G401.6 (cell line): ENCODE results near the gene ETFB.

Source experiments
- FAIRE-seq: peaks from 2 replicates; lab custom pipeline; 2012; peaks lifted over from hg19 to GRCh38; lab: Jason Lieb, UNC

ETFB gene

GRCh38 chr19:51351266-51351990, 14.8 kb downstream of the ETFB start:
- no peak for FAIRE-seq

GRCh38 chr19:51347209-51347928, 18.8 kb downstream of the ETFB start:
- no peak for FAIRE-seq

DNA sequence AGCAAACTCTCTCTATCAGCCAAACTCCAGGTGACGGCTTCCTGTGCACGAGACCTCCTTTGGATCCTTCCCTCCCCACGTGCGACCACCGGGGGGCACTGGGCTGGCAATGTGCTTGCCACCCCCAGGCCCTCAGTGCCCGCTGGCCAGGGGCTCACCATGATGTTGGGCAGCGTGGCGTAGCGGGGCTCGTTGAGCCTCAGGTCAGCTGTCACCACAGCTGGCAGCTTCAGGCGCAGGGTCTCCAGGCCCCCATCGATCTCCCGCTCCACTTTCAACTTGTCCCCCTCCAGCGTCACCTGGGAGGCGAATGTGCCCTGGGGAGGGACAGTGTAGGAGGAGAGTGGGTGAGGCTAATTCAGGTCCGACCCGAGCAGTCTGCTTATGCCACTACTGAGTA, 19.4 kb downstream of the ETFB start:
- FAIRE-seq: no peak

GRCh38 chr19:51345076-51345620, 21.0 kb downstream of the ETFB start:
- no peak for FAIRE-seq

GRCh38 chr19:51342631-51343569, 23.3 kb downstream of the ETFB start:
- no peak for FAIRE-seq

DNA sequence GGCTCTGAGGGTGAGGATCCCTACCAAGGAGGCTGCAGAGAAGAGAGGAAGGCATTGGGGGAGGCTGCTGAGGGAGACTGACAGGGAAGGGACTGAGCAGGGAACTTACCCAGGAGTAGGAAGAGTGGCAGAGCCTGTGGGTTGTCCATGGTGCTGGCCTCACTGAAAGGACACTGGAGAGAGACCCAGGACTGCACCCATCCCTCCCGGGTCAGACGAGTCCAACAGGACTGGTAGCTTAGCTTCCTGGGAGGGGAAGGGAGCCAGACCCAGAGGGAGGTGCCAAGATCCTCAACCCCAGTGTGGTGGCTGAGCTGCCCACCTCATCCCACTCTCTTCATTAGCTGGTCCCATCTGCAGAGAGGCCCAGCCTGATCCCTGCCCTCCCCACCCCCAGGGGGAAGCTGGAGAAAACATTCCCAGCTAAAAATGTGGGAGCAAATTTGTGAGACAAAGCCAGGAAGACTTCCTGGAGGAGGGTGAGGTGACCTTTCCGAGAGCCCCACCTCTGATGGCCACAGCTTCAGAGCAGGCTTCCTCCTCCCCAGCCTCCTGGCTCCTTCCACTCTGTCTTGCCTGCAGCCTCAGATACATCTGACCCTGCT, 24.1 kb downstream of the ETFB start, which contains the start of gene VSIG10L:
Gene VSIG10L (minus strand): TSS at position 164 of the 605 bp plus-strand sequence. CDS start 15 bp downstream, at position 149.
- FAIRE-seq: no peak

- FAIRE-seq: no peak
These were observed 25.1 kb downstream of the ETFB start for GRCh38 chr19:51341066-51341465.

DNA sequence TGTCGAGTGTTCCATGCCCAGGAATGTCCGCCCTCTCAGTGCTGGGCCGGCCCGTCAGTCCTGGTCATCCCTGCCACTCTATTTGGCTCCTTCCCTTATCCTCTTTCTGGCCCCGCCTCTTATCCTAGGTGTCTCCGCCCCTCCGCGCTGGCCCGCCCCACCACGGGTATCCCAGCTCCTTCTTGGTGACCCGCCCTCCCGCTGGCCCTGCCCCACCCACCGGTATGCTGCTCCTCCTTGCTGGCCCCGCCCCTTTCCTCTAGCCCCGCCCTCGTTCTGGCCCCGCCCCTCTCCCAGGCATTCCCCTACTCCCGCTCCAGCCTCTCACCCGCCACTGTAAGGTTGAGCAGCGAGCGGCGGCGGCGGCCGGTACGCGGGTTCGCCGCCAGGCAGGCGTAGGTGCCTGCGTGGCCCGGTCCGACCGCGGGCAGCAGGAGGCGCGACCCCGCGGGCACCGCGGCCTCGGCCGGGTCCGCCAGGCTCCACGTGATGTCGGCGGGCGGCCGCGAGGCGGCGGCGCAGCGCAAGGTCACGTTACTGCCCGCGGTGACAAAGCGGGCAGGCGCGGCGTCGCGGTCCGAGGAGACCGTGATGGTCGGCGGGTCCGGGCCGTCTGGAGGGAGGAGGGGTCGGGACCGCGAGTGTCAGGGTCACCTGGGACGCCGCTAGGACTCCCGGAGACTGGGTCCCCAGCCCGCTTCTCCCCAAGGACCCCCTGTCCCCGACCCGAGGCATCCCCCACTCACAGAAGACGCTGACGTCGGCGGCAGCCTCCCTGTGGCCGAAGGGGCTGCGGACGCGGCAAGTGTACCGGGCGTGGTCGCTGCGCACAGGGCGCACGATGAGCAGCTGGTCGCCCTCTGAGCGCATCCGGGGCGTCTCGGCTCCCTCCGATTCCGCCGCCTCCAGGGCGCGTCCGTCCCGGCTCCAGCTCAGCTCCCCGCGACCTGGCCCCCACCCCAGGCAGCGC, 26.2 kb downstream of the ETFB start:
- peak; percentile 51 for FAIRE-seq

DNA sequence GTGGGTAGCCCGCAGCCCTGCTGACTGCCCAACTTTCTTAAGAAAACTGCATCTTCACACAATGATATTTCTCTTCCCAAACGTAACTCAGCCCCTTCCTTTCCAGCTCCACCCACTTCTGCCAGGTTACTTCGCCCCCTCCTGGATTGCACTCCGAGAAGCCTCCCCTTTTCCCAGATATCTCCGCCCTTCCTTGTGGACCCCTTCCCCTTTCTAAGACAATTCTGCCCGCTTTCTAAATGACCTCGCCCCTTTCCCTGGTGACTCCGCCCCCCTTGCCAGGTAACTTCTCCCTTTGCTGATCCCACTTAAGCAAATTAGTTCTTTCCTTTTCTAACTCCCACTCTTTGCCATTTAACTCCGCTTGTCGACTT, 26.9 kb downstream of the ETFB start:
- FAIRE-seq: no peak

DNA sequence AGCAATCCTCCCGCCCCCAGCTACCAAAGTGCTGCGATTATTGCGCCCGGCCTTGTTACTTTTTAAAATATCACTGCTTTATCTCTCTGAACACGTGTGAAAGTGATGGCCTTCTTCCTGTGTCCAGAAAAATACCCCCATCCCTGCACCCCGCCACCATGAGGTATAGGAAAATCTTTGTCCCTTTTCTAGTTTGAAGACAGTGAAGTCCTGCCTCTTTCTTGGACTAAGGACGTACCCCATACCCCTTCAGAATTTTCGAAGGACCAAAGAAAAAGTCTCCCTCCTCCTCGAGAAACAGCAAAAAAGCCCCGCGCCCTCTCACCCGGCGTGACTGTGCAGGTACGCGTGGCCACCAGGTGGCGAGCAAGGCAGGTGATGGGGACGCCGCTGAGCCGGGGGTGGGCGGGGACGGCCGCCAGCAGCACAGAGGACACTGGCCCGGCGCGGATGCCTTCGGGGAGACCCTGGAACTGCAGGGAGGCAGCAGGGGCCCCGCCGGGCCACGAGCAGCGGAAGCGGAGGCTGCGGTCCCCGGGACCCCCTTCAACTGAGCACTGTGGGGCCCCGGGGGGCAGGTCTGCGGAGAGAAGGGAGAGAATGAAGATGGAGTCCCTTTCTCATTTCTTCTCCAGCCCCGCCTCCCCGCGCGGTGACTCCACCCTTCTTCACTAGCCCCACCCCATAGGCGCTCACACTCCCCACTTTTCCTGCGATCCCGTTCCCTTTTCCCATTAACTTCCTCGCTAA, 27.4 kb downstream of the ETFB start:
- peak; percentile 51 for FAIRE-seq

GRCh38 chr19:51337861-51338562, 28.2 kb downstream of the ETFB start:
- no peak for FAIRE-seq

DNA sequence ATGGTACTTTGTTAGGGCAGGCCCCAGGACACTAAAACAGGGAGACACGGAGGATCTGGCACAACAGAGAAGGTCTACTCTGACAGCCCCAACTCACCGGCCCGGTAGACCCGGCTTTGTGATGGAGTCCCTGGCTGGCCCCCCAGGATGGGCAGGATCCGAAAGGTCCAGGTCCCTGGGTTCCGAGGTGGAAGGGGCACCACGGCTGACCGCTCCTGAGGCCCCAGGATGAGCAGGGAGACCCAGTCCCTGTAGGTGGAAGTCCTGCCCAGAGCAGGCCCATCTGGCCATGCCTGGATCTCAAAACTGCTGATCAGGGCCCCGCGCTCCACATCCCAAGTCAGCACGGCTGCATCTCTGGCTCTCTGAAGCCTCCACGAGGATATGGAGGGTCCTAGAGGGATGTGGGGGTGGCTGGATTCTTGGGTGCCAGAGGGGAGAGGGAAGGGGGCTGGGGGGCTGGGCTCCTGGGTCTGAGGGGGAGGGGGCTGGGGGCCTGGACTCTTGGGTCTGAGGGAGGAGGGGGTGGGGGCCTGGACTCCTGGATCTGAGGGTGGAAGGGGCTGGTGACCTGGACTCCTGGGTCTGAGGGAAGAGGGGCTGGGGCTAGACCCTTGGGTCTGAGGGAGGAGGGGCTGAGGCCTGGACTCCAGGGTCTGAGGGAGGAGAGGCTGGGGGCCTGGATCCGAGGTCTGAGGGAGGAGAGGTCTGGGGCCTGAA, 28.9 kb downstream of the ETFB start:
- no peak for FAIRE-seq

- FAIRE-seq: no peak
These were observed 32.2 kb downstream of the ETFB start for GRCh38 chr19:51333836-51334460.

- FAIRE-seq: no peak
These were observed 34.5 kb downstream of the ETFB start for GRCh38 chr19:51331716-51332115.

- FAIRE-seq: no peak
These were observed 35.0 kb downstream of the ETFB start for GRCh38 chr19:51331193-51331592.

DNA sequence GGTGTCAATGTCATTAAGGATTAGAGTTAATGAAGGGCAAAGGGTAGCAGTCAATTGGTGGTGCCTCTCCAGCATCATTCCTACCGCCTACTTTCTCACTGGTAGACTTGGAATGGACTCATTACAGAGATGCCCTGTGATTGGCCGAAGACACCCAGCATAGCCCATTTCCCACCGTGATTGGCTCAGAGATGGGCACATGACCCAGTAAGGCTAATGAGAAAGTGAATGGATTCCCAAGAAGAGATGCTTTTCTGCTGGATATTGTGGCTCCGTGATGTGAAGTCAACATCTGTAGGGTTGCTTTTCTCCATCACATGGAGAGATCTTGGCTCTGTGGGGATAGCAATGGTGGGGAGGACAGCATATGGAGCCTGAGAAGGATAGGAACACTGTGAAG, 35.8 kb downstream of the ETFB start:
- no peak for FAIRE-seq

DNA sequence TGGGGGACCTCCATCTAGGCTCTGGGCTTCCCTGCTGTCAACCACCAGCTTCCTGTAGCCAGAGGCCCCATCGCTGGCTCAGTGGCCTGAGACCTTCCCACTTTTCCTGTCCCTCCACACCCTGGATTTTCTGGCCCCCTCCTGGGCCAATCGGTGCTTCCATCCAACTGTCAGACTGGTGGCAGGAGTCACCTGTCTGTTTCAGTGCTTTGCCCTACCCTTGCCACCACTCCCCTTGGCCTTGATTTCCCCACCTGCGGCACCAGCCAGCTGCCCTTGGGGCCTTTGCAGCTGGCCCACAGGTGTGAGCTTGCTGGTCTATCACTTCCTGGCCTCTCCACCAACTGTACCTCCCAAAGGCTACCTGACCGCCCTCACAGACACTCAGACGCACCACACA, 36.8 kb downstream of the ETFB start:
- no peak for FAIRE-seq
